ENCODE measurements around the gene ELFN1. TPM values are rescaled to one million over a fixed set of nuclear protein-coding genes. Genes with fewer than 3 reads are reported as not detected.

Gene ELFN1
- total RNA-seq, 1 donor from 2014 or later: 19.7 TPM

- Histone ChIP-seq H3K27ac (ENCODE audit: low read depth, low read length) (no peak overlapping the region), H3K79me2 (ENCODE audit: insufficient read depth, low read length) (no peaks in the 10 kb centered on the region), H3K4me1 (ENCODE audit: insufficient read depth, low read length) (peaks cover 5% of the 10 kb centered on the region), H3K27me3 (ENCODE audit: insufficient read depth, low read length) (no peaks in the 10 kb centered on the region), H3K9me3 (ENCODE audit: insufficient read depth, low read depth, low read length) (no peaks in the 10 kb centered on the region), H2AFZ (ENCODE audit: low read depth, low read length) (no peak overlapping the region), H3K4me2 (ENCODE audit: low read length) (no peak overlapping the region), H3K4me3 (ENCODE audit: insufficient read depth, low read depth, low read length) (no peak overlapping the region), H3K9ac (ENCODE audit: low read length) (no peak overlapping the region), H4K20me1 (ENCODE audit: insufficient read depth, low read length) (no peaks in the 10 kb centered on the region), H3K36me3 (ENCODE audit: insufficient read depth, low read length) (no peaks in the 10 kb centered on the region)
- Mint-ChIP-seq H3K27ac (ENCODE audit: unreplicated experiment) (no peak overlapping the region), H3K4me1 (ENCODE audit: low read depth, unreplicated experiment) (peaks cover 2% of the 10 kb centered on the region), H3K36me3 (ENCODE audit: low read depth, unreplicated experiment) (peaks cover 4% of the 10 kb centered on the region), H3K9me3 (ENCODE audit: unreplicated experiment) (no peaks in the 10 kb centered on the region), H3K4me3 (ENCODE audit: unreplicated experiment) (no peak overlapping the region), H3K27me3 (ENCODE audit: low read depth, unreplicated experiment) (no peaks in the 10 kb centered on the region)
- FAIRE-seq (no peak), DNase-seq (ENCODE audit: low read depth) (no peak)
- TF ChIP-seq CTCF (IDR thresholded peaks at IDR 0.05; ENCODE audit: insufficient read depth, low read depth, low read length): no peak
- TF ChIP-seq EZH2 (IDR thresholded peaks at IDR 0.05; ENCODE audit: insufficient read depth, low read length): no peak
Observed at GRCh38 chr7:1745576-1746490, 75.8 kb downstream of the ELFN1 start.

- Histone ChIP-seq H3K9ac (ENCODE audit: low read length) (no peak overlapping the region), H3K79me2 (ENCODE audit: insufficient read depth, low read length) (no peaks in the 10 kb centered on the region), H3K27ac (ENCODE audit: low read depth, low read length) (no peak overlapping the region), H3K27me3 (ENCODE audit: insufficient read depth, low read length) (no peaks in the 10 kb centered on the region), H3K9me3 (ENCODE audit: insufficient read depth, low read depth, low read length) (no peaks in the 10 kb centered on the region), H4K20me1 (ENCODE audit: insufficient read depth, low read length) (no peaks in the 10 kb centered on the region), H3K36me3 (ENCODE audit: insufficient read depth, low read length) (no peaks in the 10 kb centered on the region), H3K4me1 (ENCODE audit: insufficient read depth, low read length) (peaks cover 5% of the 10 kb centered on the region), H3K4me2 (ENCODE audit: low read length) (no peak overlapping the region), H2AFZ (ENCODE audit: low read depth, low read length) (no peak overlapping the region), H3K4me3 (ENCODE audit: insufficient read depth, low read depth, low read length) (no peak overlapping the region)
- H3K4me1 Mint-ChIP-seq (ENCODE audit: low read depth, unreplicated experiment): peaks cover 2% of the 10 kb centered on the region
- TF ChIP-seq EZH2 (IDR thresholded peaks at IDR 0.05; ENCODE audit: insufficient read depth, low read length): no peak
- TF ChIP-seq CTCF (IDR thresholded peaks at IDR 0.05; ENCODE audit: insufficient read depth, low read depth, low read length): no peak
- FAIRE-seq (no peak), DNase-seq (ENCODE audit: low read depth) (no peak)
- H3K27me3 Mint-ChIP-seq (ENCODE audit: low read depth, unreplicated experiment): no peaks in the 10 kb centered on the region
- H3K27ac Mint-ChIP-seq (ENCODE audit: unreplicated experiment): no peak overlapping the region
- H3K36me3 Mint-ChIP-seq (ENCODE audit: low read depth, unreplicated experiment): peaks cover 4% of the 10 kb centered on the region
- no peak overlapping the region for H3K4me3 Mint-ChIP-seq (ENCODE audit: unreplicated experiment)
- H3K9me3 Mint-ChIP-seq (ENCODE audit: unreplicated experiment): no peaks in the 10 kb centered on the region
Observed at GRCh38 chr7:1746491-1746975, 76.5 kb downstream of the ELFN1 start.

All from astrocyte (in vitro differentiated cells and primary cell).